ENCODE data around the gene ADCY7.

ADCY7 gene

DNA sequence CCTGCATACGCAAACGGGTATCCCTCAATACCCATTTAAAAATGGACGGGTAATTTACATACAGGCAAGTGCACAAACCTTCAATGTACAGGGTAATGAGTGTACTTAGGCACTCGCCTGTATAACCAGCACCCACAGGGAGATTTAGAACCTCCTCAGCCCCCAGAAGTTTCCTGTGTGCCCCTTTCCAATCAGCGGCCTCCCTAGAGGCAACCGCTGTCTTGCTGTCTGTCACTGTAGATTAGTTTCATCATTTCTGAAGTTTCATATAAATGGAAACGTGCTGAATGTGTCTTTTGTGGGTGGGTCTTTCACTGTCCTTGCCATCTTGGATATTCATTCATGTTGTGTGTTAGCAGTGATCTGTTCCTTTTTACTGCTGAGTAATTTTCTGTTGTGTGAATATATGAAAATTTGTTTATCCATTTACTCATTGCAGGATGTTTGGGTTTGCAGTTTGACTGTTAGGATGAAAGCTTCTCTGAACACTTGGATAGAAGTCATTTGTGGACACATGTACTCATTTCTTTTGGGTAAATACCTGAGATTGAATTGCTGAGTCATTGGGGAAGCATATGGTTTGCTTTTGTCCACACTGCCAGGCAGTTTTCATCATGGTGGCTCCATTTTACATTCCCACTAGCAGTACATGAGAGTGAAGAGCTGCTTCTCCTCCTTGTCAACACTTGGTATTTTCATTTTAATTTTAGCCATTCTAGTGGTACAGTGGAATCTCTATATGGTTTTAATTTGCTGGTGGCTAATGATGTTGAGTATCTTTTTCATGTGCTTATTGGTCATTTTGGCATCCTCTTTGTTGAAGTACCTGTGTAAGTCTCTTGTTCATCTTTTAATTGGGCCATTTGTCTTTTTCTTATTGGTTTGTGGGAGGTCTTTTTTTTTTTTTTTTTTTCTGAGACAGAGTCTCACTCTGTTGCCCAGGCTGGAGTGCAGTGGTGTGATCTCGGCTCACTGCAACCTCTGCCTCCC is 2.1 kb upstream of the ADCY7 start:
- no peak for DNase-seq
- in situ Hi-C loops (cut with HindIII; ENCODE audit: low pct_ligation_motif_present, low pct_unique_long_range_greater_than_20kb, low sequenced_read_pairs), result no loop called here

DNA sequence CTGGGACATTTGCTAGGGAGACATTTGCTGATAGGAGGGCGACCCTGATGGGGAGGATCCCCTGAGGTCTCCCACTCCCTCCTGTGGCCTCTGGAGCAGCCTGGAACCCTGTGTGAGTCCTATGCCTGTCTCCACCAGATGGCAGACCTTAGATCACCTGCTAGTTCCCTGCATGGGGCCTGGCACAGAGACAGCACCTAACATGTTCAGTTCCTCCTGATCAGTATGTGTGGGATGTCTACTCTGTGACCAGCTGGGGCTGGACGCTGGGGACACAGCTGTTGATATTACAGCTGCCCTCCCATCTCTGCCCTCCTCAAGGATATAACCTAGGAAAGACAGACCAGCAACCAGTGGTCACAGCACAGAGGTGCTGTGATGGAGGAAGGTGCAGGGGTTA is 1.1 kb upstream of the ADCY7 start:
- in situ Hi-C loops (cut with HindIII; ENCODE audit: low pct_ligation_motif_present, low pct_unique_long_range_greater_than_20kb, low sequenced_read_pairs), result no loop called here
- DNase-seq, result peak; percentile 69

DNA sequence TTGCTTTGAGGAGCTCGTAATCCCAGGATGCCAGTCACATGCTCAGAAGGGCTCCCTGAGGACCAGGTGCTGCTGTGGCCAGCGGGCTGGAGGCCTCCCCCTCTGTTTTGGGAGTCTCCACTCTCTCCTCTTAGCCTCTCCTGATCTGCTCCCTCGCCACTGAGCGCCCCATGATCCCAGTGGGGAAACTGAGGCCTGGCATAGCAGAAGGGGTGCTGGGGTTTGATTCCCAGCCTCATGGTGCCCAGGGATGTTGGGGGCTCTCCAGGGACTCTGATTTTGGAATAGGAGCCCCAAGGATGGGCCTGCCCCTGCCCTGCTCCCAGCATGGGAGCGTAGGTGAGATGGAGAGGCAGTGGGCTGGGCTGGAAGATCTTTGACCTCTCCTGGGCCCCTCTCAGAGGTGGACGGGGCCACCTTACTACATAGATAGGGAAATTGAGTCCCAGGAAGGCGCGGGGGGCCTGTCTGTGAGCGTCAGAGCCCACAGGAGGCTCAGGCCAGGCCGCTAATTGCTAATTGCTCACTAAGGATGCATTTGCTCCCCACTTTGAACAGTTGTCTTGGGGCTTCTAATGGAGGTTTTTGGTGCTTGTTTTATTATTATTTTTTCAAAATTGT is 525 bp upstream of the ADCY7 start:
- no peak for DNase-seq
- in situ Hi-C loops (cut with HindIII; ENCODE audit: low pct_ligation_motif_present, low pct_unique_long_range_greater_than_20kb, low sequenced_read_pairs), result no loop called here

DNA sequence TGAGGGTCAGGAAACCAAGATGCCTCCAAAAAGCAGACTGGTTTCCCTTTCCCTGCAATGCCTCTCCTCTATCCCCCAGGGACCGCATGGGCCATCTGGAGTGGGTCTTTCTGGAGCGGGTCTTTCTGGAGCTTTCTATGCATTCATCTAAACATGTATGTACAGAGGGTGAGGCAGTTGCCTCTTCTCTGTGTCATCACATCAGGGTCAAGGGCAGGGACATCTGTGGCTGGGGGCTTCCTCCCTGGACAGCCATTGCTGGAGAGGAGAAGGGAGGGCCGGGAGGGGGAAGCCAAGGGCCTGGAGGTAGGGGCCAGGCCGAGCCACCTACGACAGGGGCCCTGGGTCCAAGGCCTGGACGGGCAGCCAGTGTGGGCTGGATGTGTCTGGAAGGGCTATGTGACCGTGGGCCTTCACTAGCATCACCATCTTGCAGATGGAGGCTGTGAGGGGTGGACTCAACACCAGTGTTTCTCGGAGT is 840 bp downstream of the ADCY7 start:
- in situ Hi-C loops (cut with HindIII; ENCODE audit: low pct_ligation_motif_present, low pct_unique_long_range_greater_than_20kb, low sequenced_read_pairs), result no loop called here
- no peak for DNase-seq

DNA sequence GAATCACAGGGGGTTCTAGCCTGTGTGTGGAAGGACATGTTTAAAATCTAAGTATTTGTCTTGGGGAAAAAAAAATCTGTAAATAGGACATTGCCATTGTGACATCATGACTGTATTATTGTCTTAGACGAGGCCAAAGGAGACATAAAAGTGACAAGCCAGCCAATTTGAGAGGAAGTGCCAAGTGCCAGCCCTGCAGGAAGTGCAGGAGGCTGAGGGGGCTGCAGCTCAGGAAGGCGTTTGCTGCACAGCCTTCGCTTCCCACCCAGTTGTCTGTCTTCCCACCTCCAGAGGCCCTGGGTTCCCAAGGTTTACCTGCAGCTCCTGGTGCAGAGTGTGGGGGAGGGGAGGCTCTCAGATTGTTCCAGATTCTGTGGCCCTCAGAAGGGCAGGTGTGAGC is 1.3 kb downstream of the ADCY7 start:
- DNase-seq, result no peak
- in situ Hi-C loops (cut with HindIII; ENCODE audit: low pct_ligation_motif_present, low pct_unique_long_range_greater_than_20kb, low sequenced_read_pairs), result no loop called here

DNA sequence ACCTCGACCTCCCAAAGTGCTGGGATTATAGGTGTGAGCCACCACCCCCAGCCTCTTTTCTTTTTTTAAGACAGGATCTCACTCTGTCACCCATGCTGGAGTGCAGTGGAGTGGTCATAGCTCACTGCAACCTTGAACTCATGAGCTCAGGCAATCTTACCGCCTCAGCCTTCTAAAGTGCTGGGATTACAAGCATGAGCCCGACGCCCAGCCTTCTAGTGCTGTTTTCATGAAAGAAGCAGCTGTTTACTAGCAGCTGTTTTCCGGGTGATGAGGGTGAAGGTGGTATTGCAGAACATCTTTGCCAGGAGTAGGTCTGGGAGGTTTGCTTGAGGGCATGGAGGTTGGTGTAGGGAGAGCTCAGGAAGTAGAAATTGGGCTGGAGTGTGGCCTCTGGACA is 2.0 kb downstream of the ADCY7 start:
- DNase-seq, result no peak
- in situ Hi-C loops (cut with HindIII; ENCODE audit: low pct_ligation_motif_present, low pct_unique_long_range_greater_than_20kb, low sequenced_read_pairs), result no loop called here

DNA sequence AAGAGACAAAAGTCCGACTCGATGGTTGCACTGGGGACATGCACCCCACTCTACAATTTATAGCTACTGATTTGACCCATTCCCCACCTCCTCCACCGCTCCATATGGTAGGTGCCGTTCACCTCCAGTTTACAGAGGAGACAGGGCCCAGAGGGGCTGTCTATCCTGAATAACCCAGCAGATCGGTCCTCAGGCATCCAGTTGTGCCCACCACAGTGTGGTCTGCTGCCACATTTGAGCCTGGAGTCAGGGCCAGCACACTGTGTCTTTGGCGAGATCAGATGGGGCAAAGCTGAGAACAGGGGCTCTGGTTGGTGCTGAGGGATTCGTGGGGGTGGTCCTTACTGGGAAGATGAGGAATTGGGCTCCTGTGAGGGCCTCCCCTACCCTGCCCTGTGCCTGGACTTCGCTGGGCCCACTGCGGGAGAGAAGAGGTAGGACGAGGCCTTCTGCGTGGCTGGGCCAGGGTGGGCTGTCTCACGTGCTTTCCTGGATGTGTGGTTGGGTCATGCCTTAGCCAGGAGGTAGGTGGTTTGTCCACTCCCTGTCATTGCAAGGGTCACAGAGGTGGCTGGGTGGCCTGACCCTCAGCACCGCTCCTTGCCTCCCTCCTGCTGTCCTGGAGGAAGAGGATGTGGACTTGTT is 2.8 kb downstream of the ADCY7 start:
- no peak for DNase-seq
- in situ Hi-C loops (cut with HindIII; ENCODE audit: low pct_ligation_motif_present, low pct_unique_long_range_greater_than_20kb, low sequenced_read_pairs), result no loop called here

DNA sequence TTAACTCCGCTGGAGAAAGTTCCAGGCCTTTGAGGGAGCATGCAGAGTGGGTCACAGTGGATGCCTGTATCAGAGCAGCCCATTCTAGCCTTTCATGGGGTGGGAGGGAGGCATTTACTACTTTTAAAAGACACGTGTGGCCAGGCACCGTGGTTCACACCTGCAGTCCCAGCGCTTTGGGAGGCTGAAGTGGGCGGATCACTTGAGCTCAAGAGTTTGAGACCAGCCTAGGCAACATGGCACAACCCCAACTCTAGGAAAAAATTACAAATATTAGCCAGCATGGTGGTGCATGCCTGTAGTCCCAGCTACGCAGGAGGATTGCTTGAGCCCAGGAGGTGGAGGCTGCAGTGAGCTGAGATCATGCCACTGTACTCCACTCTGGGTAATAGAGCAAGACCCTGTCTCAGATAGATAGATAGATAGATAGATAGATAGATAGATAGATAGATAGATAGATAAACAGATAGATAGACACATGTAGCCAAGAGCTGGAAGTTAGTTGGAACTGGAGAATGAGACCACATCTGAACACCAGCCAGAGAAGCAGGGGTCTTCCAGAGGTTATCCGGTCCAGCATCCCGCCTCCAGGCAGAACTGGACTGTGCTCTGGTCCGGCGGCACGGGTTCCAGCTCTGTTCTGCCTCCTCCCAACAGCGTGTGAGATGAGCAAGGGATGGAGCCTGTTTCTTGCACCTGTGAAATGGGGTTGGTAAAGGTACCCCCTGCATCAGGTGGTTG is 3.6 kb downstream of the ADCY7 start:
- in situ Hi-C loops (cut with HindIII; ENCODE audit: low pct_ligation_motif_present, low pct_unique_long_range_greater_than_20kb, low sequenced_read_pairs), result no loop called here
- no peak for DNase-seq

DNA sequence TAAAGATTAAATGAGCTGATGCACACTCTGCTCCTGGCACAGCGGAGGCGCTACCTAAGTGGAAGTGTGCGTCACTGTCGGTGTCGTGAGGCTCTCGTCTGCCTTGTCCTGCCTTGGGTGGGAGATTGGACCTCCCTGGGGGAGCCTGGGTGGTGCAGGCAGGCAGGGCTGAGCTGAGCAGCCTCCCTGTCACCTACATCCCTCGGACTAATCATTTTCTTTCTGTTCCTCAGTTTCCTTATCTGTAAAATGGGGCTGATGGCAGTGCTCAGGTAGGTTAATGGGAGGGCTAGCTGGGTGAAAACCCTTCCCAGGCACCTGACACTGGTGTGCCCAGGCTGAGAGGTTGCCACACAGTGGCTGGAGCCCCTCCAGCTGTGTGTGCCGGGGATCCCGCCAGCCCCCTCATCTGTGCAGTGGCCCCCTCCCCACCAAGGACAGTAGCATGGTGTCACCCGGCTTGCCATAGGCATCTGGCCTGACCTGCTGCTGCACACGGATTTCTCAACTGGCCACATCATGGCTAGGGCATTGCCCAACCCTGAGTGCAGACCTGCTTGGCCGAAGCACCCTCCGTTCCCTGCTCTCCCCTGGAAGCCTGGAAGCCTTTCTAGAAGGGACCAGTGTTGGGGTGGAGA is 4.3 kb downstream of the ADCY7 start:
- no peak for DNase-seq
- in situ Hi-C loops (cut with HindIII; ENCODE audit: low pct_ligation_motif_present, low pct_unique_long_range_greater_than_20kb, low sequenced_read_pairs), result no loop called here

DNA sequence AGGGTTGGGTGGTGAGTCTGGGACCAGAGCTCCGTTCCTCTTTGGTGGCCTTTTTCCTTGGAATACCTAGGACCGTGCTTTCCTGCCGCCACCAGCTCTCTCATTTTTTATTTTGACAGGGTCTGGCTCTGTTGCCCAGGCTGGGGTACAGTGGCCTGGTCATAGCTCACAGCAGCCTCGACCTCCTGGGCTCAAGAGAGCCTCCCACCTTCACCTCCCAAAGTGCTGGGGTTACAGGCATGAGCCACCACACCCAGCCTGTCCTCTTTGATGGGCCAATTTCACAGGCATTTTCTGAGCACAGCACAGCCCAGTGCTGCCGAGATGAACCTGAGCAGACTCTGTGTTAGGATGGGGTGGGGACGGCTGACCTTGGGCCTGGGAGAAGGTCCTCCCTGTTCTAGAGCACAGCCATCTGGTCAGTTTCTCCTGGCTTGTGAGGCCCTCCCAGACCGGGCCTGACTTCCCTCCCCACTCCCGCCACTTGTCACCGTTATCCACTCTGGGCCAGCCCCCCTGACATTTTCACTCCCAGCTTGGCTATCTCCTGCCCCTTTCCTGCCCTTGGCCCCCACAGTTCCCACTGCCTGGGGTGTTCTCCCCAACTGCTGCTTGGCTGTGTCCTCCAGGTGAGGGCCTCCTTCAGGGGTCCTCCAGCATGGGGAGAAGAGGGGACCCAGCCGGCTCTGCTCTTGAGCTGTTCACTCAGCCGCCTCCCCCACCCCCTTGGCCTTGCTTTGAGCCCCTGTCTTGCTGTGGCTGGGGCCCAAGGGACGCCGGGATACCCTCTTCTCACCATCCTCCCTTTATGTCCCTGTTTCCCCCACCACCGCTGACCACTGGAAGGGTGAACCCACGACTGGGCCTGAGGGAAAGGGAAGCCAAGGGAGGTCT is 5.0 kb downstream of the ADCY7 start:
- no peak for DNase-seq
- in situ Hi-C loops (cut with HindIII; ENCODE audit: low pct_ligation_motif_present, low pct_unique_long_range_greater_than_20kb, low sequenced_read_pairs), result no loop called here

DNA sequence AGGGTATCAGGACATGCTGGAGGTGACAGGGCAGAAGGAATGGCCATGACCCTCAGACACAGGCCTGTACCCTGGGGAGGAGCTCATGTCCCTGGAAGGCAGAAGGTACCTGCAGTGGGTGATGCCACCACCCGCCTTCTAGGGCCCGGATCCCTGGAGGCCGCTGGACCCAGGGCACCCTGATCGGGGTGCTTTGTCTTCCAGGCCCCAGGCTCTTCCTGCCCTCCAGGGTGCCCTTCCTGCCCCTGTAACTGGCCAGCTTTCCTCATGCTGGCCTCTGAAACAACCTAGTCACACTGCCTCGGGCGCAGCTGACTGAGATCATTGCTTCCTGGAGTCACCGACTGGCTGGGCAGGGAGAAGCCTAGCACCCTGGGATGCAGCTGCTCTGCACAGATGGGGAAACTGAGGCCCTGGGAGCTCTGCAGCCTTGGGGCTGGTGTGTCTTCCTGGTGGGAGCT is 5.8 kb downstream of the ADCY7 start:
- in situ Hi-C loops (cut with HindIII; ENCODE audit: low pct_ligation_motif_present, low pct_unique_long_range_greater_than_20kb, low sequenced_read_pairs), result no loop called here
- no peak for DNase-seq

DNA sequence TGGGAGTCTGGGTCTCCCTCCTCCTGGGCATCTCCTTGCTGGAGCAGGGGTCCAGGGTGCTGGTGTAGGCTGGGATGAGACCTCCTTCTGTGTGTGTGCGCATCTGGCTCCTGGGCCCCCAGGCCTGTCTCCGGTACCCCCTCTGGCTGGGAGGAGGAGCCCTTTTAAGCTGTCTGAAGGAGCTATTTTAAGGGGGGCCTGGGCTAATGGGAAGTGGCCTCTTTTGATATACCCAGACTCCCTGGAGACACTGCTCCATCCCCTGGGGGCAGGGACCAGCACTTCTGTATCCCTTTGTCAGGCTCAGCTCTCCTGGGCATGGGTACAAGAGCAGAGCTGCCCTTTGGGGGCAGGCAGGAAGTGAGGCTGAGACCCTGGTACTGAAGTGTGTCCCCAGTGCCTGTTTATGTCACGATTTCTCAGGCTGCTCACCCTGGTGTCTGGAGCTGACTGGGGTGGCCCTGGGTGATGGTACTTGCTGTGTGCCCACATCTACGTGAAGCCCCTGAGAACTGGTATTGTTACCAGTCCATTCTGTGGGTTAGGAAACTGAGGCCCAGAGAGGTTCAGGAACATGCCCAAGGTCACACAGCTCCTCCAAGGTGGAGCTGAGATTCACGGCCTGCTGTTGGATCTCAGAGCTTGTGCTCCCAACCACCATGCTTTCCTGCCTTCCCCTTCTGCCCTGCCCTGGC is 6.5 kb downstream of the ADCY7 start:
- in situ Hi-C loops (cut with HindIII; ENCODE audit: low pct_ligation_motif_present, low pct_unique_long_range_greater_than_20kb, low sequenced_read_pairs), result no loop called here

DNA sequence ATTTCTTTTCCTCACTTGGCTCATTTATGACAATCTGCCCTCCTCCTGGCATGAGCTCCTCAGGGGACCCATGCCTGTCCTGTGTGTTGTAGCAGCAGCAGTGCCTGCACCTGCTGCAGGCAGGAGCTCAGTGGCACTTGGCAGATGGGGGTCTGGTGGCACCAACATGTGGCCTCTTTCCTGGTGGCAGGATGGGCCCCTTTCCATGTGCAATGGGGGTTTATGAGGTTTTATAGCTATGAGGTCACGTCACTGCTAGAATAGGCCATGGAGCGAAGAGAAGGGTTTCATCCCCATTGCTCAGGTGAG is 7.0 kb downstream of the ADCY7 start:
- in situ Hi-C loops (cut with HindIII; ENCODE audit: low pct_ligation_motif_present, low pct_unique_long_range_greater_than_20kb, low sequenced_read_pairs), result no loop called here

More for the DNA sequence above, 6.5 kb downstream of the ADCY7 start:
- no peak for DNase-seq

DNA sequence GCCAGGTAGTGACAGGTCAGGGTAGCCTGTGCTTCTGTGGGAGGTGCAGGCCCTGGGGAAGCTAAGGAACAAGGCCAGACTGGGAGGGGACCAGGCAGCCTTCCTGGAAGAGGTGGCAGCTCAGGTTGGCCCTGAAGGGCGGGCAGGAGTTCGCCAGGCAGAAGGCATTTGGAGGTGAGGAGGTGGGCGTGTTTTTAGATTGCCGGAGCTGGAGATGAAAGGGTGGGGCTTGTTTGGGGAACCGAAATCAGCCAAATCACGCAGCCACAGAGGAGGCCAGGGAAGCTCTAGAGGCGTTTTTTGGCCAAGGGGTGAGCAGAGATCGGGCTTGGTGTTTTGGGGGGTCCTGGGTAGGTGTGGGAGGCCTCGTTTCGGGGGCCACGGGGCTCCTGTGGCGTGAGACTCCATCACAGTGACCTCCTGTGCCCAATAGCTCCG is 7.6 kb downstream of the ADCY7 start:
- DNase-seq, result no peak
- in situ Hi-C loops (cut with HindIII; ENCODE audit: low pct_ligation_motif_present, low pct_unique_long_range_greater_than_20kb, low sequenced_read_pairs), result no loop called here

More for the DNA sequence above, 7.0 kb downstream of the ADCY7 start:
- DNase-seq, result no peak

DNA sequence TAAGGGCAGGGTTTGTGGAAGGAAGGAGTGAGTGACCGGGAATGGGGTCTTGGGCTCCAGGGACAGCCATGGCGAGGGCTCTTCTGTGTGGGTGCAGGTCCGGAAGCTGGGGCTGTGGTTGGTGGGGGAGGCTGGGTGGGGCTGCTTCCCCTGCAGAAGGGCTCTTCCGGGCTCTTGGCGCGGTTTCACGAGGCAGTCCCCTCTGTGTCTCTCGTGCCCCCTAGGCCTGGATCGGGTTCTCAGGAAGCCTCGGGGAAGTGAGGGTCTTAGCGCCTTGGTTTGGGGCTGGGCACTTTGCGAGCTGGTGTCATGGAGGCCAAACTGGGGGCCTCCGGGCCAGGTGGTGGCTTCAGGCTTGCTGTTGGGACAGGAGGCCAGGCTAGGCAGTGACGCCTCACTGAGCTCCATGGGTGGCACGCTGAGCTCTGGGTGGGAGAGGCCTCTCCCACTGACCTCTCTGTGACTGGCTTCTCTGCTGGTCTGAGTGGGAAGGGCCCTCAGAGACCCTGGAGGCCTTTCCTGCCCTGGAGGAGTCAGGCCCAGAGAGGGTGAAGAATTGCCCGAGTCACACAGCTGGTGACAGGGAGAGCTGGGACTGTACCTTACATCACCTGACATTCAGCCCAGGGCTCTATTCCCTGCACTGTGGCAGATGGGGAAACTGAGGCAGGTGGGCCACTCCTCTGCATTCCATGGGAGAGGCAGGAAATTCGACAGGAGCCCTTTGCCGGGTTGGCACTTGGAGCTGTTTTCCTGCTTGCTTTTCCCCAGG is 8.2 kb downstream of the ADCY7 start:
- in situ Hi-C loops (cut with HindIII; ENCODE audit: low pct_ligation_motif_present, low pct_unique_long_range_greater_than_20kb, low sequenced_read_pairs), result no loop called here
- no peak for DNase-seq

DNA sequence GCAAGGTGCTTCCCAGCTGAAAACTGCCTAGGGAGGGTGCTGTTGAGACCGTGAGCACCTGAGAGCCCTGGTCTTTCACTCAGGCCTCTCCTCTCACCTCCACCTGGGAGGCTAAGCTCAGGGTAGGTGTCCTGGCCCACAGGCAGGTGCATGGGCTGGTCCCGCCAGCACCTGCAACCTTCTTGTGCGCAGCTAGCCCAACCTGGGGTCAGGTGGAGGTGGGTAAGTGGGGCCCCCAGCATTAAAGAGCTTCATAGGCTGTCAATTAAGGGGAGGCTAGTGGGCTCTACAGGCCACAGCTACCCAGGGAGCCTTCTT is 8.7 kb downstream of the ADCY7 start:
- in situ Hi-C loops (cut with HindIII; ENCODE audit: low pct_ligation_motif_present, low pct_unique_long_range_greater_than_20kb, low sequenced_read_pairs), result no loop called here
- DNase-seq, result no peak

Measured in ACHN (cell line).